ENCODE measurements around the gene GBP2. TPM values are rescaled to one million over a fixed set of nuclear protein-coding genes. Genes with fewer than 3 reads are reported as not detected.

The GBP2 gene
- total and polyA plus RNA-seq, 9 of the 15 experiments (the other 6 are each of a cell fraction or from before 2014, with no cell fraction given), result 0.45 to 2.2 (median 0.69) TPM

DNA sequence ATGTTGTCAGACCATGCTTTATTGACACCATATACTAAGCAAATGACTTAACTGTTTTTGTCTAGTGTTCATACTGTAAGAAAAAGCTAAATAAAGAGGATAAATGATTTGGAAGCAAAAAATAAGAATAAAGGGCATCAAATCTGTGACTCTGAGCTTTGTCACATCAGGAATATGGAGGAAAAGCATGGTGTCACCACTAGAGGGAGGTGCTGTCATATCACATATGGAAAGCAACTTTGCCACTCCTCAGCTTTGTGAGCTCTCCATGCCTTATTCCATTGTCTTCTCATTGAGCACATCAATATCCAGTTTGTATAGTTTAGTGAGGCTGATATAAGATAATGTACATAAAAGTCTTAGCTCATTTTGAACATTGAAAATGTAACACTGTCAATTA, 40.1 kb downstream of the GBP2 start (continued):
- TF ChIP-seq, protein P1, sequence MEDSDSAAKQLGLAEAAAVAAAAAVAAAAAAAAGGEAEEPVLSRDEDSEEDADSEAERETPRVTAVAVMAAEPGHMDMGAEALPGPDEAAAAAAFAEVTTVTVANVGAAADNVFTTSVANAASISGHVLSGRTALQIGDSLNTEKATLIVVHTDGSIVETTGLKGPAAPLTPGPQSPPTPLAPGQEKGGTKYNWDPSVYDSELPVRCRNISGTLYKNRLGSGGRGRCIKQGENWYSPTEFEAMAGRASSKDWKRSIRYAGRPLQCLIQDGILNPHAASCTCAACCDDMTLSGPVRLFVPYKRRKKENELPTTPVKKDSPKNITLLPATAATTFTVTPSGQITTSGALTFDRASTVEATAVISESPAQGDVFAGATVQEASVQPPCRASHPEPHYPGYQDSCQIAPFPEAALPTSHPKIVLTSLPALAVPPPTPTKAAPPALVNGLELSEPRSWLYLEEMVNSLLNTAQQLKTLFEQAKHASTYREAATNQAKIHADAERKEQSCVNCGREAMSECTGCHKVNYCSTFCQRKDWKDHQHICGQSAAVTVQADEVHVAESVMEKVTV (CRISPR knock-in tag; IDR thresholded peaks at IDR 0.05), result peak; percentile 66
- no peak for TF ChIP-seq FOXA1 (IDR thresholded peaks at IDR 0.05; ENCODE audit: borderline replicate concordance)
- peak; percentile 62 for TF ChIP-seq SMC3 (conservative IDR thresholded peaks at IDR 0.05; ENCODE audit: insufficient read depth, low read depth, low read length)
- TF ChIP-seq, protein P2, sequence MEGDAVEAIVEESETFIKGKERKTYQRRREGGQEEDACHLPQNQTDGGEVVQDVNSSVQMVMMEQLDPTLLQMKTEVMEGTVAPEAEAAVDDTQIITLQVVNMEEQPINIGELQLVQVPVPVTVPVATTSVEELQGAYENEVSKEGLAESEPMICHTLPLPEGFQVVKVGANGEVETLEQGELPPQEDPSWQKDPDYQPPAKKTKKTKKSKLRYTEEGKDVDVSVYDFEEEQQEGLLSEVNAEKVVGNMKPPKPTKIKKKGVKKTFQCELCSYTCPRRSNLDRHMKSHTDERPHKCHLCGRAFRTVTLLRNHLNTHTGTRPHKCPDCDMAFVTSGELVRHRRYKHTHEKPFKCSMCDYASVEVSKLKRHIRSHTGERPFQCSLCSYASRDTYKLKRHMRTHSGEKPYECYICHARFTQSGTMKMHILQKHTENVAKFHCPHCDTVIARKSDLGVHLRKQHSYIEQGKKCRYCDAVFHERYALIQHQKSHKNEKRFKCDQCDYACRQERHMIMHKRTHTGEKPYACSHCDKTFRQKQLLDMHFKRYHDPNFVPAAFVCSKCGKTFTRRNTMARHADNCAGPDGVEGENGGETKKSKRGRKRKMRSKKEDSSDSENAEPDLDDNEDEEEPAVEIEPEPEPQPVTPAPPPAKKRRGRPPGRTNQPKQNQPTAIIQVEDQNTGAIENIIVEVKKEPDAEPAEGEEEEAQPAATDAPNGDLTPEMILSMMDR (IDR thresholded peaks at IDR 0.05 in 2 of 3, conservative IDR thresholded peaks at IDR 0.05 in 1 of 3; ENCODE audit: insufficient read depth in 2 of 3, low read depth in 1 of 3, low read length in 3 of 3), result peak; percentile 65 to 85 (median 73)
- no peak for TF ChIP-seq EWSR1 (IDR thresholded peaks at IDR 0.05; ENCODE audit: borderline replicate concordance, low read depth, partially characterized antibody)
- TF ChIP-seq ZNF134 (CRISPR knock-in tag; conservative IDR thresholded peaks at IDR 0.05), result no peak
- no peak for TF ChIP-seq ILK (tag; IDR thresholded peaks at IDR 0.05; ENCODE audit: borderline replicate concordance, low read depth)

- Histone ChIP-seq H3K4me3 (no peak overlapping the region), H3K79me2 (ENCODE audit: control insufficient read depth, insufficient read depth, low read length) (no peaks in the 10 kb centered on the region), H3K9me1 (ENCODE audit: control insufficient read depth, insufficient read depth, low read length) (no peaks in the 10 kb centered on the region), H3K9me3 (replicated peaks; ENCODE audit: control insufficient read depth, insufficient read depth, low read depth, low read length) (no peaks in the 10 kb centered on the region), H2AFZ (ENCODE audit: low read depth, low read length) (no peak overlapping the region), H3K9ac (ENCODE audit: insufficient read depth in 1 of 2, low read depth in 2 of 2, low read length in 2 of 2) (no peak overlapping the region), H3K36me3 (ENCODE audit: control insufficient read depth, insufficient read depth, low read length) (no peaks in the 10 kb centered on the region), H3K4me2 (ENCODE audit: insufficient read depth, low read length) (no peak overlapping the region), H3K4me1 (replicated peaks in 1 of 2; ENCODE audit: control insufficient read depth in 2 of 2, insufficient read depth in 2 of 2, low read length in 2 of 2) (no peaks in the 10 kb centered on the region; a peak in 1 of 5 replicates), H3K27ac (ENCODE audit: extremely low read depth, low read depth, low read length) (no peak overlapping the region), H3K27me3 (ENCODE audit: control insufficient read depth in 2 of 2, insufficient read depth in 2 of 2, low read length in 2 of 2) (no peaks in the 10 kb centered on the region), H4K20me1 (replicated peaks; ENCODE audit: control insufficient read depth, insufficient read depth, low read length) (no peaks in the 10 kb centered on the region)
- no peak for FAIRE-seq
- WGBS (ENCODE audit: insufficient coverage, low coverage, missing lambda C conversion rate), result 4% methylated on average over 3 of the region's 3 CpGs
- in situ Hi-C loops (cut with MboI), result no loop called here
- DNase-seq (ENCODE audit: extremely low read depth in 1 of 4, low spot score in 3 of 4), result no peak
- ChIA-PET POLR2A (interaction anchor here (1.2 kb wide), 1 partner anchor 11 kb away, joined by 3 read pairs; no protein-coding TSS in a partner anchor), CTCF (ENCODE audit: low intra/inter-chr PET ratio) (no interaction called here)
- ATAC-seq, result no peak
- BruUV-seq (replicated peaks), result no TSS peak
- intact Hi-C loops (cut with micrococcal nuclease), result no loop called here
- TF ChIP-seq POLR3G (IDR thresholded peaks at IDR 0.05; ENCODE audit: extremely low read depth, insufficient read length, insufficient replicate concordance), result no peak
- TF ChIP-seq ADNP (tag; IDR thresholded peaks at IDR 0.05), result no peak
- TF ChIP-seq NFYB (IDR thresholded peaks at IDR 0.05; ENCODE audit: extremely low read depth, insufficient read length), result no peak
- TF ChIP-seq, protein P3, sequence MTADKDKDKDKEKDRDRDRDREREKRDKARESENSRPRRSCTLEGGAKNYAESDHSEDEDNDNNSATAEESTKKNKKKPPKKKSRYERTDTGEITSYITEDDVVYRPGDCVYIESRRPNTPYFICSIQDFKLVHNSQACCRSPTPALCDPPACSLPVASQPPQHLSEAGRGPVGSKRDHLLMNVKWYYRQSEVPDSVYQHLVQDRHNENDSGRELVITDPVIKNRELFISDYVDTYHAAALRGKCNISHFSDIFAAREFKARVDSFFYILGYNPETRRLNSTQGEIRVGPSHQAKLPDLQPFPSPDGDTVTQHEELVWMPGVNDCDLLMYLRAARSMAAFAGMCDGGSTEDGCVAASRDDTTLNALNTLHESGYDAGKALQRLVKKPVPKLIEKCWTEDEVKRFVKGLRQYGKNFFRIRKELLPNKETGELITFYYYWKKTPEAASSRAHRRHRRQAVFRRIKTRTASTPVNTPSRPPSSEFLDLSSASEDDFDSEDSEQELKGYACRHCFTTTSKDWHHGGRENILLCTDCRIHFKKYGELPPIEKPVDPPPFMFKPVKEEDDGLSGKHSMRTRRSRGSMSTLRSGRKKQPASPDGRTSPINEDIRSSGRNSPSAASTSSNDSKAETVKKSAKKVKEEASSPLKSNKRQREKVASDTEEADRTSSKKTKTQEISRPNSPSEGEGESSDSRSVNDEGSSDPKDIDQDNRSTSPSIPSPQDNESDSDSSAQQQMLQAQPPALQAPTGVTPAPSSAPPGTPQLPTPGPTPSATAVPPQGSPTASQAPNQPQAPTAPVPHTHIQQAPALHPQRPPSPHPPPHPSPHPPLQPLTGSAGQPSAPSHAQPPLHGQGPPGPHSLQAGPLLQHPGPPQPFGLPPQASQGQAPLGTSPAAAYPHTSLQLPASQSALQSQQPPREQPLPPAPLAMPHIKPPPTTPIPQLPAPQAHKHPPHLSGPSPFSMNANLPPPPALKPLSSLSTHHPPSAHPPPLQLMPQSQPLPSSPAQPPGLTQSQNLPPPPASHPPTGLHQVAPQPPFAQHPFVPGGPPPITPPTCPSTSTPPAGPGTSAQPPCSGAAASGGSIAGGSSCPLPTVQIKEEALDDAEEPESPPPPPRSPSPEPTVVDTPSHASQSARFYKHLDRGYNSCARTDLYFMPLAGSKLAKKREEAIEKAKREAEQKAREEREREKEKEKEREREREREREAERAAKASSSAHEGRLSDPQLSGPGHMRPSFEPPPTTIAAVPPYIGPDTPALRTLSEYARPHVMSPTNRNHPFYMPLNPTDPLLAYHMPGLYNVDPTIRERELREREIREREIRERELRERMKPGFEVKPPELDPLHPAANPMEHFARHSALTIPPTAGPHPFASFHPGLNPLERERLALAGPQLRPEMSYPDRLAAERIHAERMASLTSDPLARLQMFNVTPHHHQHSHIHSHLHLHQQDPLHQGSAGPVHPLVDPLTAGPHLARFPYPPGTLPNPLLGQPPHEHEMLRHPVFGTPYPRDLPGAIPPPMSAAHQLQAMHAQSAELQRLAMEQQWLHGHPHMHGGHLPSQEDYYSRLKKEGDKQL (CRISPR knock-in tag; IDR thresholded peaks at IDR 0.05; ENCODE audit: borderline replicate concordance), result no peak
- no peak for TF ChIP-seq PPARD (CRISPR knock-in tag; IDR thresholded peaks at IDR 0.05)
These were observed 44.9 kb downstream of the GBP2 start for GRCh38 chr1:89081005-89081404.

All from K562 (cell line).